ENCODE data around the gene ABCB8. TPM values are rescaled to one million over a fixed set of nuclear protein-coding genes. Genes with fewer than 3 reads are reported as not detected.

The ABCB8 gene
- total and polyA plus RNA-seq, 12 donors: 15.5 to 62.3 (median 51.2) TPM

DNA sequence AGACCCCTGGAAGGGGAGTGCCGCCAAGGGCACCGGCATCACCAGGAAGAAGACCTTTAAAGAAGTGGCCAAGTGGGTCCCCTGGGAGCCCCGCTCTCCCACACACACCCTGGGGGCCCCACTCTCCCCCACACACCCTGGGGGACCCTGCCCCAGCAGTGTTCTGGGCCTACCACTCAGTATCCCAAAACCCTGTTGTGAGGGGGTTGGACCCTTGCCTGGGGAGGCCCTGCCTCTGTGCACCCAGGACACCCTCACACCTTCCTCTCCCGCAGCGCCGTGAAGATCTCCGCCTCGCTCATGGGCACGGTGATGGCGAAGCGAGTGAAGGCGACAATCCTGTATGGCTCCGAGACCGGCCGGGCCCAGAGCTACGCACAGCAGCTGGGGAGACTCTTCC, 26.7 kb upstream of the ABCB8 start:
- DNase-seq: no peak

DNA sequence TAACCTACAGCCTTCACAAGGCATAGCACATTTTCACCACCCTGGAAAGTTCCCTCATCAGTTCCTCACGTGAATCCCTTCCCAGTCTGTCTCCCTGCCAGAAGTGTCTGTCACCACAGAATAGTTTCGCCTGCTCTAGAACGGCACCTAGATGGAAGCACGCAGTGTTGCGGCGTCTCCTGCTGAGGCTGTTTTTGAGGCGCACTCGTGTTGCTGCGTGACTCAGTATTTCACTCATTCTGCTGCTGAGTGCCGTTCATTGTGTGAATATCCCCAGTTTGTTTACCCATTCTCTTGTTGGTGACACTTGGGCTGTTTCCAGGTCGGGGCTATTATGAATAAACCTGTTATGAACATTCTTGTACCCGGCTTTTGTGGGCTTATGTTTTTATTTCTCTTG, 24.7 kb upstream of the ABCB8 start:
- no peak for DNase-seq
- Histone ChIP-seq H3K36me3 (replicated peaks in 1 of 2) (no peaks in the 10 kb centered on the region), H3K27me3 (no peaks in the 10 kb centered on the region), H3K27ac (no peak overlapping the region), H3K4me3 (no peak overlapping the region), H3K9me3 (replicated peaks in 1 of 3) (no peaks in the 10 kb centered on the region), H3K4me1 (replicated peaks in 1 of 2) (no peaks in the 10 kb centered on the region)
- TF ChIP-seq, protein P1, sequence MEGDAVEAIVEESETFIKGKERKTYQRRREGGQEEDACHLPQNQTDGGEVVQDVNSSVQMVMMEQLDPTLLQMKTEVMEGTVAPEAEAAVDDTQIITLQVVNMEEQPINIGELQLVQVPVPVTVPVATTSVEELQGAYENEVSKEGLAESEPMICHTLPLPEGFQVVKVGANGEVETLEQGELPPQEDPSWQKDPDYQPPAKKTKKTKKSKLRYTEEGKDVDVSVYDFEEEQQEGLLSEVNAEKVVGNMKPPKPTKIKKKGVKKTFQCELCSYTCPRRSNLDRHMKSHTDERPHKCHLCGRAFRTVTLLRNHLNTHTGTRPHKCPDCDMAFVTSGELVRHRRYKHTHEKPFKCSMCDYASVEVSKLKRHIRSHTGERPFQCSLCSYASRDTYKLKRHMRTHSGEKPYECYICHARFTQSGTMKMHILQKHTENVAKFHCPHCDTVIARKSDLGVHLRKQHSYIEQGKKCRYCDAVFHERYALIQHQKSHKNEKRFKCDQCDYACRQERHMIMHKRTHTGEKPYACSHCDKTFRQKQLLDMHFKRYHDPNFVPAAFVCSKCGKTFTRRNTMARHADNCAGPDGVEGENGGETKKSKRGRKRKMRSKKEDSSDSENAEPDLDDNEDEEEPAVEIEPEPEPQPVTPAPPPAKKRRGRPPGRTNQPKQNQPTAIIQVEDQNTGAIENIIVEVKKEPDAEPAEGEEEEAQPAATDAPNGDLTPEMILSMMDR (IDR thresholded peaks at IDR 0.05): no peak
- no peak for TF ChIP-seq POLR2A (IDR thresholded peaks at IDR 0.05)
- intact Hi-C loops (cut with DNase I): no loop called here
- 75 to 82% (median 80%) methylated on average over 12 of the region's 12 CpGs for WGBS, 4 donors

More for the DNA sequence above, 26.7 kb upstream of the ABCB8 start:
- Histone ChIP-seq H3K4me3 (no peak overlapping the region), H3K27me3 (no peaks in the 10 kb centered on the region), H3K9me3 (replicated peaks in 1 of 3) (no peaks in the 10 kb centered on the region), H3K4me1 (replicated peaks in 1 of 2) (no peaks in the 10 kb centered on the region), H3K36me3 (replicated peaks in 1 of 2) (no peaks in the 10 kb centered on the region), H3K27ac (no peak overlapping the region)
- WGBS, 4 donors: 95 to 98% (median 97%) methylated on average over 5 to 16 of the region's 16 CpGs
- intact Hi-C loops (cut with DNase I): no loop called here
- TF ChIP-seq, protein P1 (IDR thresholded peaks at IDR 0.05): no peak
- no peak for TF ChIP-seq POLR2A (IDR thresholded peaks at IDR 0.05)

DNA sequence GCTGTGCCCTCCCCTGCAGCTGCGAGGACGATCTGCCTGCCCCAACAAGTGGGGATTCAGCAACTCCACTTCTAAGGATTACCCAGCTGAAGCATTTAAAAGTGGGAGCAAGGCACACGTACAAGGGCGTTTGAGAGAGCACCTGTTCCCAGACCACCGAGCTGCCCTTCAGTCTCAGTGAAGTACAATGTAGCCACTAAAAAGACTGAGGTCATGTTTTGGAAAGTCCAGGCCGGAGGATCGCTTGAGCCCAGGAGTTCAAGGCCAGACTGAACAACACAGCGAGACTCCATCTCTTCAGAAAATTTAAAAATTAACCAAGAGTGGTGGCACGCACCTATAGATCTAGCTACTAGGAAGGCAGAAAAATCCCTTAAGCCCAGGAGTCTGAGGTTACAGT, 22.7 kb upstream of the ABCB8 start:
- Histone ChIP-seq H3K4me3 (no peak overlapping the region), H3K9me3 (replicated peaks in 1 of 3) (no peaks in the 10 kb centered on the region), H3K27me3 (no peaks in the 10 kb centered on the region), H3K27ac (no peak overlapping the region), H3K36me3 (replicated peaks in 1 of 2) (no peaks in the 10 kb centered on the region), H3K4me1 (replicated peaks in 1 of 2) (no peaks in the 10 kb centered on the region)
- no peak for TF ChIP-seq POLR2A (IDR thresholded peaks at IDR 0.05)
- TF ChIP-seq, protein P1 (IDR thresholded peaks at IDR 0.05): no peak
- intact Hi-C loops (cut with DNase I): no loop called here
- DNase-seq: no peak
- 78 to 90% (median 81%) methylated on average over 7 to 9 of the region's 9 CpGs for WGBS, 4 donors

DNA sequence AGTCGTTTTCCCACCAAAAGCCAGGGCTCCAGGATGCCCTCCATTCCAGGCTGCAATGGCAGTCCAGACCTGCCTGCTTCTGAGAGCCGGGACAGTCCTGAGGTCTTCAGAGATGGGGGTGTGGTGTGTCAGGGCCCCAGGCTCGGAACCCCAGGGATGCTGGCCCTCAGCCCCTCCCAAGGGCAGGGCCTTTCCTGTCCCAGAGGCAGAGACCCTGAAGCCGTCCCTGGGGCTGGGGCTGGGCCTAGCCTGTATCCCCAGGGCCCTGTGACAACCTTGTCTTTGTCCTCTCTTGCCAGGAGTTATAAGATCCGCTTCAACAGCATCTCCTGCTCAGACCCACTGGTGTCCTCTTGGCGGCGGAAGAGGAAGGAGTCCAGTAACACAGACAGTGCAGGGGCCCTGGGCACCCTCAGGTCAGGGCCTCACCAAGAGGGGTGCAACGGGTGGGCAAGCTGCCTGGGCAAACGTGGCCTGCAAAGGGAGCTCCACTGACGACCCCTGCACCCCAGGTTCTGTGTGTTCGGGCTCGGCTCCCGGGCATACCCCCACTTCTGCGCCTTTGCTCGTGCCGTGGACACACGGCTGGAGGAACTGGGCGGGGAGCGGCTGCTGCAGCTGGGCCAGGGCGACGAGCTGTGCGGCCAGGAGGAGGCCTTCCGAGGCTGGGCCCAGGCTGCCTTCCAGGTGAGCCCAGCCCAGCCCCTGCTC, 21.5 kb upstream of the ABCB8 start:
- H3K9me3 ChIP-seq (replicated peaks in 1 of 3): no peaks in the 10 kb centered on the region
- H3K36me3 ChIP-seq (replicated peaks in 1 of 2): no peaks in the 10 kb centered on the region
- no peaks in the 10 kb centered on the region for H3K27me3 ChIP-seq
- H3K4me3 ChIP-seq: no peak overlapping the region
- 77 to 94% (median 86%) methylated on average over 2 to 23 of the region's 23 CpGs for WGBS, 4 donors
- no peaks in the 10 kb centered on the region for H3K4me1 ChIP-seq (replicated peaks in 1 of 2)
- peak overlapping the region in 1 of 5 donors; percentile 63 for H3K27ac ChIP-seq
- intact Hi-C loops (cut with DNase I): no loop called here
- TF ChIP-seq, protein P1 (IDR thresholded peaks at IDR 0.05): no peak
- no peak for TF ChIP-seq POLR2A (IDR thresholded peaks at IDR 0.05)
- DNase-seq: no peak
